Activated T-cell treated with anti-CD3 and anti-CD28 coated beads for 24 hours (primary cell): Measurements from ENCODE around the gene RALGAPA2.

ENCODE experiments used
- DNase-seq: peaks from one replicate; pipeline ENCODE4 v3.0.0-alpha.2; 2020; ENCODE audit warnings: low read depth

Gene RALGAPA2

GRCh38 chr20:20497242-20497978, 215.0 kb downstream of the RALGAPA2 start:
- DNase-seq: no peak

- DNase-seq: no peak
These were observed 216.5 kb downstream of the RALGAPA2 start for GRCh38 chr20:20495729-20496503.

GRCh38 chr20:20493701-20494100, 218.7 kb downstream of the RALGAPA2 start:
- DNase-seq: no peak

- no peak for DNase-seq
These were observed 219.7 kb downstream of the RALGAPA2 start for GRCh38 chr20:20492521-20493332.

- no peak for DNase-seq
These were observed 220.6 kb downstream of the RALGAPA2 start for GRCh38 chr20:20491784-20492264.

GRCh38 chr20:20491110-20491783, 221.2 kb downstream of the RALGAPA2 start:
- no peak for DNase-seq

- DNase-seq: no peak
These were observed 221.8 kb downstream of the RALGAPA2 start for GRCh38 chr20:20490673-20491072.

- no peak for DNase-seq
These were observed 222.6 kb downstream of the RALGAPA2 start for GRCh38 chr20:20489648-20490341.

GRCh38 chr20:20489054-20489453, 223.4 kb downstream of the RALGAPA2 start:
- no peak for DNase-seq

GRCh38 chr20:20488388-20488787, 224.1 kb downstream of the RALGAPA2 start:
- DNase-seq: no peak

- no peak for DNase-seq
These were observed 224.6 kb downstream of the RALGAPA2 start for GRCh38 chr20:20487811-20488210.

GRCh38 chr20:20483328-20483727, 229.1 kb downstream of the RALGAPA2 start:
- no peak for DNase-seq

- DNase-seq: no peak
These were observed 230.0 kb downstream of the RALGAPA2 start for GRCh38 chr20:20482453-20482852.

GRCh38 chr20:20480689-20481088, 231.8 kb downstream of the RALGAPA2 start:
- DNase-seq: no peak

GRCh38 chr20:20480126-20480525, 232.3 kb downstream of the RALGAPA2 start:
- no peak for DNase-seq

GRCh38 chr20:20477444-20478041, 234.9 kb downstream of the RALGAPA2 start:
- DNase-seq: no peak

- no peak for DNase-seq
These were observed 235.9 kb downstream of the RALGAPA2 start for GRCh38 chr20:20476504-20476903.

- no peak for DNase-seq
These were observed 238.8 kb downstream of the RALGAPA2 start for GRCh38 chr20:20473657-20474056.

GRCh38 chr20:20472684-20473274, 239.7 kb downstream of the RALGAPA2 start:
- no peak for DNase-seq

- DNase-seq: no peak
These were observed 246.0 kb downstream of the RALGAPA2 start for GRCh38 chr20:20466341-20466879.
